ENCODE results near the gene U2AF2.

DNA sequence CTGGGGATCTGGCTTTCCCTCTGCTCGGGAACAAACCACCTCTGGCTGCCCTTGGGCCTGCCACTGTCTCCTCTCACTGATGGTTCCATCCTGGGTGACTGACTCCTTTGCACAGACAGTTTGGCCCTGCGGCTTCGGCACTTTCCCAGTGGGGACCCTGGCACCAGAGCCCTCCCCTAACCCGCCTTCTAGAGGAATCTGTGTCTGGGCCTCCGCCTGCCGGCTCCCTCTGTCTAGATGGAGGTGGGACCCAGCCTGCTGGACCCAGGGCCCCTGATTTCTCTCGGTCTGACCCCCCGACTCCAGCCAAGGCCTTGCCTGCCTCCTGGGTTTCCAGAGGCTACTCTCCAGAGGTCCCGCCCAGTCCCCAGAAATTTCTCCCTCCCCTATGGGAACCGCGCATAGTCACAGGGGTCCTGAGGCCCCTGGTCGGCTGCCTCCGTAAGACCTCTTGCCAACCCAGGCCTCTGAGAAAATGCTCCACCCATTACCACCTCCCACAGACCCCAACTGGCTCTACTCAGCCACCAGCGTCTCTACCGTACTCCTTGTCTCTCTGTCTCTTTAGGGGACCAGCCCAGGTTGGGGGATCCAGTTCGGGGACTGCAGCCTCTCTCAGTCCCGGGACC is 4.1 kb upstream of the U2AF2 start:
- TF ChIP-seq, protein P1, sequence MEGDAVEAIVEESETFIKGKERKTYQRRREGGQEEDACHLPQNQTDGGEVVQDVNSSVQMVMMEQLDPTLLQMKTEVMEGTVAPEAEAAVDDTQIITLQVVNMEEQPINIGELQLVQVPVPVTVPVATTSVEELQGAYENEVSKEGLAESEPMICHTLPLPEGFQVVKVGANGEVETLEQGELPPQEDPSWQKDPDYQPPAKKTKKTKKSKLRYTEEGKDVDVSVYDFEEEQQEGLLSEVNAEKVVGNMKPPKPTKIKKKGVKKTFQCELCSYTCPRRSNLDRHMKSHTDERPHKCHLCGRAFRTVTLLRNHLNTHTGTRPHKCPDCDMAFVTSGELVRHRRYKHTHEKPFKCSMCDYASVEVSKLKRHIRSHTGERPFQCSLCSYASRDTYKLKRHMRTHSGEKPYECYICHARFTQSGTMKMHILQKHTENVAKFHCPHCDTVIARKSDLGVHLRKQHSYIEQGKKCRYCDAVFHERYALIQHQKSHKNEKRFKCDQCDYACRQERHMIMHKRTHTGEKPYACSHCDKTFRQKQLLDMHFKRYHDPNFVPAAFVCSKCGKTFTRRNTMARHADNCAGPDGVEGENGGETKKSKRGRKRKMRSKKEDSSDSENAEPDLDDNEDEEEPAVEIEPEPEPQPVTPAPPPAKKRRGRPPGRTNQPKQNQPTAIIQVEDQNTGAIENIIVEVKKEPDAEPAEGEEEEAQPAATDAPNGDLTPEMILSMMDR (IDR thresholded peaks at IDR 0.05), result no peak
- TF ChIP-seq POLR2A (IDR thresholded peaks at IDR 0.05), result no peak

Data from uterus (tissue), 2 donors.